ENCODE results near the gene ANKUB1. TPM values are rescaled to one million over a fixed set of nuclear protein-coding genes. Genes with fewer than 3 reads are reported as not detected.
A peak's percentile ranks its signal among the peaks of the same experiment; 100 is the strongest.

ANKUB1 gene
- total and polyA plus RNA-seq, 7 donors: 2.9 TPM; not detected in 6

DNA sequence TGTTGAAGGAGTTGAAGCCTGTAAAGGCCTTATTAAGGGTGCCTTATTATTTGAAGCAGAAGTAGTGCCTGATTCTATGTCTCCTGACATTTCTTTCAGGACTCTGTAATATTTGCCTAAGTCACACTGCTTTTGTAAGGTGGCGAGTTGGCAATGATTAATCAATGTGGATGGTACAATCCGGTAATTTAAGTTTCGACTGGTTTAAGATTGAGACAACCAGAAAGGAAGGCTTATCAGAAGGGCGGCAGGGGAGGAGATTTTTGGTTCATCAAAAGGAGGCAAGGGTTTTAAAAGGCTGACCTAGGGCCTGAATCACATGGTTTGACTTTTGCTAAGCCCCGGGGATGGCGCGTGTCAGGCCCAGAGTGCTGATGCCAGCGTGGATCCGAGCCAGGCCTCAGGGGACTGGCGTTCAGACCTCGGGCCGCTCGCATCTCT, 19.8 kb upstream of the ANKUB1 start:
- TF ChIP-seq, protein P1, sequence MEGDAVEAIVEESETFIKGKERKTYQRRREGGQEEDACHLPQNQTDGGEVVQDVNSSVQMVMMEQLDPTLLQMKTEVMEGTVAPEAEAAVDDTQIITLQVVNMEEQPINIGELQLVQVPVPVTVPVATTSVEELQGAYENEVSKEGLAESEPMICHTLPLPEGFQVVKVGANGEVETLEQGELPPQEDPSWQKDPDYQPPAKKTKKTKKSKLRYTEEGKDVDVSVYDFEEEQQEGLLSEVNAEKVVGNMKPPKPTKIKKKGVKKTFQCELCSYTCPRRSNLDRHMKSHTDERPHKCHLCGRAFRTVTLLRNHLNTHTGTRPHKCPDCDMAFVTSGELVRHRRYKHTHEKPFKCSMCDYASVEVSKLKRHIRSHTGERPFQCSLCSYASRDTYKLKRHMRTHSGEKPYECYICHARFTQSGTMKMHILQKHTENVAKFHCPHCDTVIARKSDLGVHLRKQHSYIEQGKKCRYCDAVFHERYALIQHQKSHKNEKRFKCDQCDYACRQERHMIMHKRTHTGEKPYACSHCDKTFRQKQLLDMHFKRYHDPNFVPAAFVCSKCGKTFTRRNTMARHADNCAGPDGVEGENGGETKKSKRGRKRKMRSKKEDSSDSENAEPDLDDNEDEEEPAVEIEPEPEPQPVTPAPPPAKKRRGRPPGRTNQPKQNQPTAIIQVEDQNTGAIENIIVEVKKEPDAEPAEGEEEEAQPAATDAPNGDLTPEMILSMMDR (IDR thresholded peaks at IDR 0.05): no peak
- Histone ChIP-seq H3K36me3 (ENCODE audit: insufficient read depth in 1 of 2, low read depth in 1 of 2) (no peaks in the 10 kb centered on the region), H3K4me1 (peaks cover 40% of the 10 kb centered on the region), H3K4me3 (peak overlapping the region; percentile 95), H3K27ac (peak overlapping the region; percentile 100), H3K27me3 (ENCODE audit: insufficient read depth in 3 of 3, low read length in 2 of 3) (no peaks in the 10 kb centered on the region), H3K9me3 (no peaks in the 10 kb centered on the region)
- intact Hi-C loops (cut with DNase I): loop anchor here in 1 of 2 donors (5.0 kb wide), 2 partner anchors 60 to 735 kb away; partner anchors contain the start of genes COMMD2, EIF2A and SERP1
- no peak for ATAC-seq
- 18 to 22% (median 18%) methylated on average over 13 of the region's 13 CpGs for WGBS, 3 donors
- no peak for DNase-seq

GRCh38 chr3:149810846-149811245, 18.5 kb upstream of the ANKUB1 start:
- Histone ChIP-seq H3K36me3 (ENCODE audit: insufficient read depth in 1 of 2, low read depth in 1 of 2) (no peaks in the 10 kb centered on the region), H3K27ac (no peak overlapping the region), H3K4me3 (no peak overlapping the region), H3K27me3 (ENCODE audit: insufficient read depth in 3 of 3, low read length in 2 of 3) (no peaks in the 10 kb centered on the region), H3K4me1 (peaks cover 26% of the 10 kb centered on the region), H3K9me3 (no peaks in the 10 kb centered on the region)
- intact Hi-C loops (cut with DNase I): loop anchor here in 1 of 2 donors (5.0 kb wide), 2 partner anchors 59 to 736 kb away; partner anchors contain the start of genes COMMD2, EIF2A and SERP1
- TF ChIP-seq, protein P1 (IDR thresholded peaks at IDR 0.05): no peak
- DNase-seq (no peak), ATAC-seq (no peak)
- WGBS, 3 donors: 57 to 83% (median 61%) methylated on average over 2 of the region's 2 CpGs

GRCh38 chr3:149809699-149810098, 17.3 kb upstream of the ANKUB1 start:
- H3K4me3 ChIP-seq: no peak overlapping the region
- H3K9me3 ChIP-seq: no peaks in the 10 kb centered on the region
- H3K27ac ChIP-seq: no peak overlapping the region
- no peaks in the 10 kb centered on the region for H3K27me3 ChIP-seq (ENCODE audit: insufficient read depth in 3 of 3, low read length in 2 of 3)
- intact Hi-C loops (cut with DNase I): loop anchor here in 1 of 2 donors (5.0 kb wide), 3 partner anchors 42 to 738 kb away; partner anchors contain the start of genes COMMD2, EIF2A and SERP1
- ATAC-seq: no peak
- peaks cover 15% of the 10 kb centered on the region for H3K4me1 ChIP-seq
- DNase-seq: no peak
- TF ChIP-seq, protein P1 (IDR thresholded peaks at IDR 0.05): no peak
- H3K36me3 ChIP-seq (ENCODE audit: insufficient read depth in 1 of 2, low read depth in 1 of 2): no peaks in the 10 kb centered on the region

- Histone ChIP-seq H3K27me3 (ENCODE audit: insufficient read depth in 3 of 3, low read length in 2 of 3) (no peaks in the 10 kb centered on the region), H3K4me3 (no peak overlapping the region), H3K27ac (peak overlapping the region; percentile 30), H3K4me1 (peaks cover 7% of the 10 kb centered on the region), H3K36me3 (ENCODE audit: insufficient read depth in 1 of 2, low read depth in 1 of 2) (no peaks in the 10 kb centered on the region), H3K9me3 (no peaks in the 10 kb centered on the region)
- intact Hi-C loops (cut with DNase I): loop anchor here in 1 of 2 donors (5.0 kb wide), 1 partner anchor 41 kb away; no protein-coding TSS in a partner anchor
- TF ChIP-seq, protein P1 (IDR thresholded peaks at IDR 0.05): peak; percentile 85
- peak; percentile 38 to 45 (median 40) for ATAC-seq
- 26 to 29% (median 26%) methylated on average over 4 of the region's 4 CpGs for WGBS, 3 donors
- peak; percentile 57 to 71 for DNase-seq
Measured at GRCh38 chr3:149808209-149808829, 16.0 kb upstream of the ANKUB1 start.
